H1 (cell line): ENCODE data around the gene ABI3BP. TPM values are rescaled to one million over a fixed set of nuclear protein-coding genes. Genes with fewer than 3 reads are reported as not detected.

Source experiments
- CTCF ChIA-PET: fragments of 300-600 bp; sonication (Branson Sonifier 250); formaldehyde crosslinking; loops from one replicate; lab custom pipeline; 2021; ENCODE audit not compliant: partially characterized antibody; lab: Charles Lee
- POLR2A ChIA-PET: fragments of 300-600 bp; sonication (Branson Sonifier 250); formaldehyde crosslinking; loops from one replicate; lab custom pipeline; 2021; ENCODE audit warnings: inconsistent platforms; ENCODE audit not compliant: partially characterized antibody; lab: Charles Lee
- DNase-seq, 2 experiments: peaks; one replicate each; pipeline versions ENCODE4 v3.0.0 to v3.0.0-alpha.2; 2010 to 2022; ENCODE audit warnings: low spot score in 2 of 2, low read depth in 1 of 2, mixed read lengths in 1 of 2
- FAIRE-seq: peaks from 2 replicates; lab custom pipeline; 2011; peaks lifted over from hg19 to GRCh38; lab: Jason Lieb, UNC
- H2AFZ ChIP-seq: 2 replicates; pipeline ENCODE4 v1.8.1; 2012; ENCODE audit warnings: low read length, inconsistent platforms
- H2AK5ac ChIP-seq: 2 replicates; pipeline ENCODE4 v1.6.1; 2013; ENCODE audit warnings: low read depth, low read length
- H2BK120ac ChIP-seq: replicated peaks from 2 replicates; pipeline ENCODE3; 2013; ENCODE audit warnings: low read depth, low read length, inconsistent platforms
- H2BK12ac ChIP-seq: 2 replicates; pipeline ENCODE4 v1.6.1; 2013; ENCODE audit warnings: low read depth, low read length
- H2BK15ac ChIP-seq: 2 replicates; pipeline ENCODE4 v1.6.1; 2013; ENCODE audit warnings: low read length
- H2BK20ac ChIP-seq: 2 replicates; pipeline ENCODE4 v1.6.1; 2013; ENCODE audit warnings: low read length
- H2BK5ac ChIP-seq: 2 replicates; pipeline ENCODE4 v1.6.1; 2013; ENCODE audit warnings: low read depth, low read length
- H3K14ac ChIP-seq: 2 replicates; pipeline ENCODE4 v1.6.1; 2013; ENCODE audit warnings: inconsistent platforms; ENCODE audit not compliant: insufficient read length
- H3K18ac ChIP-seq: 2 replicates; pipeline ENCODE4 v1.6.1; 2013; ENCODE audit warnings: low read length; ENCODE audit errors: extremely low read depth
- H3K23ac ChIP-seq: 2 replicates; pipeline ENCODE4 v1.6.1; 2013; ENCODE audit warnings: inconsistent platforms; ENCODE audit not compliant: insufficient read length
- H3K23me2 ChIP-seq: 2 replicates; pipeline ENCODE4 v1.6.1; 2013; ENCODE audit warnings: low read depth, low read length
- H3K27ac ChIP-seq: 2 replicates; pipeline ENCODE4 v1.6.1; 2011; ENCODE audit warnings: low read depth, low read length, inconsistent platforms
- H3K27me3 ChIP-seq, 4 experiments: replicated peaks in 1 of 4; 1 replicate in 1 of 4; 2 replicates in 3 of 4; pipeline versions ENCODE4 v1.6.1 to v1.8.1; 2011 to 2013; ENCODE audit warnings: low read length in 3 of 4, mild to moderate bottlenecking in 3 of 4, inconsistent platforms in 2 of 4, mixed read lengths in 2 of 4, moderate library complexity in 1 of 4; ENCODE audit not compliant: control insufficient read depth in 3 of 4, insufficient read depth in 3 of 4; ENCODE audit errors: extremely low read depth in 1 of 4
- H3K36me3 ChIP-seq, 4 experiments: 2 replicates each; pipeline versions ENCODE4 v1.6.1 to v1.8.1; 2011 to 2013; ENCODE audit warnings: mild to moderate bottlenecking in 4 of 4, low read length in 3 of 4, moderate library complexity in 2 of 4, control low read depth in 1 of 4, inconsistent platforms in 1 of 4; ENCODE audit not compliant: insufficient read depth in 4 of 4, control insufficient read depth in 2 of 4
- H3K4ac ChIP-seq: replicated peaks from 2 replicates; pipeline ENCODE3; 2013; ENCODE audit warnings: low read length, low read depth, mixed read lengths, inconsistent platforms; ENCODE audit not compliant: insufficient read length
- H3K4me1 ChIP-seq, 4 experiments: replicated peaks in 1 of 4; 1 replicate in 1 of 4; 2 replicates in 3 of 4; pipeline versions ENCODE4 v1.6.1 to v1.8.1; 2011 to 2013; ENCODE audit warnings: low read length in 3 of 4, inconsistent platforms in 2 of 4, mixed read lengths in 1 of 4; ENCODE audit not compliant: insufficient read depth in 4 of 4, control insufficient read depth in 3 of 4
- H3K4me2 ChIP-seq, 2 experiments: 2 replicates each; pipeline versions ENCODE4 v1.6.1 to v1.8.1; 2011 to 2013; ENCODE audit warnings: low read depth in 2 of 2, low read length in 2 of 2, control low read depth in 1 of 2, inconsistent platforms in 1 of 2, mild to moderate bottlenecking in 1 of 2; ENCODE audit not compliant: insufficient read depth in 1 of 2
- H3K4me3 ChIP-seq, 4 experiments: fragments of 200-600, 300-600 bp in 1 of 4; sonication (generic), shearing (Covaris generic), sonication (Bioruptor Twin) in 1 of 4; 2 replicates each; pipeline versions ENCODE4 v1.5.1 to v1.8.1; 2011 to 2016; ENCODE audit warnings: low read length in 4 of 4, low read depth in 3 of 4, control low read depth in 2 of 4, inconsistent platforms in 2 of 4, mild to moderate bottlenecking in 2 of 4, mixed read lengths in 1 of 4, moderate library complexity in 1 of 4; ENCODE audit not compliant: insufficient read depth in 2 of 4; ENCODE audit errors: extremely low read depth in 1 of 4
- H3K56ac ChIP-seq: replicated peaks from 2 replicates; pipeline ENCODE3; 2013; ENCODE audit warnings: low read depth, mild to moderate bottlenecking, mixed read lengths, low read length, inconsistent platforms; ENCODE audit not compliant: insufficient read length
- H3K79me1 ChIP-seq: 2 replicates; pipeline ENCODE4 v1.6.1; 2013; ENCODE audit warnings: low read depth, low read length, control low read depth
- H3K79me2 ChIP-seq, 2 experiments: 2 replicates each; pipeline versions ENCODE4 v1.6.1 to v1.8.1; 2012 to 2013; ENCODE audit warnings: low read length in 2 of 2, mild to moderate bottlenecking in 2 of 2, inconsistent platforms in 1 of 2; ENCODE audit not compliant: insufficient read depth in 2 of 2, control insufficient read depth in 1 of 2
- H3K9ac ChIP-seq, 4 experiments: replicated peaks in 1 of 4; 1 replicate in 1 of 4; 2 replicates in 3 of 4; pipeline versions ENCODE4 v1.6.1 to v1.8.1; 2011 to 2013; ENCODE audit warnings: low read depth in 3 of 4, low read length in 3 of 4, control low read depth in 2 of 4, mild to moderate bottlenecking in 2 of 4, moderate library complexity in 2 of 4, inconsistent platforms in 1 of 4; ENCODE audit errors: extremely low read depth in 1 of 4
- H3K9me3 ChIP-seq, 2 experiments: 2 replicates each; pipeline versions ENCODE4 v1.6.1 to v1.8.1; 2012 to 2013; ENCODE audit warnings: mild to moderate bottlenecking in 2 of 2, moderate library complexity in 2 of 2, control low read depth in 1 of 2, inconsistent platforms in 1 of 2, low read depth in 1 of 2, low read length in 1 of 2, mixed read lengths in 1 of 2; ENCODE audit not compliant: insufficient read depth in 2 of 2
- H4K20me1 ChIP-seq, 2 experiments: replicated peaks in 1 of 2; 2 replicates each; pipeline versions ENCODE3 to v1.8.1; 2011 to 2013; ENCODE audit warnings: inconsistent platforms in 2 of 2, low read length in 2 of 2, mild to moderate bottlenecking in 1 of 2; ENCODE audit not compliant: insufficient read depth in 2 of 2, control insufficient read depth in 1 of 2
- H4K5ac ChIP-seq: 2 replicates; pipeline ENCODE4 v1.6.1; 2013; ENCODE audit warnings: low read length, low read depth, mixed read lengths, inconsistent platforms; ENCODE audit not compliant: insufficient read length
- H4K8ac ChIP-seq: 2 replicates; pipeline ENCODE4 v1.8.0; 2013; ENCODE audit warnings: mild to moderate bottlenecking, moderate library complexity, low read length, inconsistent platforms; ENCODE audit not compliant: insufficient read depth; ENCODE audit errors: extremely low read depth
- H4K91ac ChIP-seq: replicated peaks from 2 replicates; pipeline ENCODE3; 2013; ENCODE audit warnings: low read length, mixed read lengths, inconsistent platforms; ENCODE audit not compliant: insufficient read length
- CEBPB ChIP-seq: IDR thresholded peaks from 2 replicates; pipeline ENCODE4 v1.6.1; 2012; ENCODE audit warnings: low read depth, low read length
- EGR1 ChIP-seq: IDR thresholded peaks from 2 replicates; pipeline ENCODE4 v1.6.1; 2011; ENCODE audit warnings: low read depth, low read length, borderline replicate concordance
- EZH2 ChIP-seq: fragments of 200-600 bp; sonication (generic); IDR thresholded peaks from 2 replicates; pipeline ENCODE4 v1.7.1; 2012; ENCODE audit warnings: low read depth, mild to moderate bottlenecking, moderate library complexity, low read length, inconsistent platforms; ENCODE audit not compliant: severe bottlenecking
- JUND ChIP-seq: IDR thresholded peaks from 2 replicates; pipeline ENCODE4 v1.6.1; 2011; ENCODE audit warnings: mild to moderate bottlenecking, improper control_type of control experiment, low read length
- KDM4A ChIP-seq: IDR thresholded peaks from one replicate; pipeline ENCODE4 v1.7.1; 2012; ENCODE audit warnings: low read depth, mild to moderate bottlenecking, moderate library complexity, low read length, inconsistent platforms; ENCODE audit not compliant: severe bottlenecking
- PHF8 ChIP-seq: fragments of 200-600 bp; sonication (generic); conservative IDR thresholded peaks from 2 replicates; pipeline ENCODE4 v1.7.1; 2012; ENCODE audit warnings: low read depth, mild to moderate bottlenecking, inconsistent platforms, low read length, moderate library complexity
- POU5F1 ChIP-seq: IDR thresholded peaks from 2 replicates; pipeline ENCODE4 v1.6.1; 2011; ENCODE audit warnings: low read depth, mild to moderate bottlenecking, low read length, moderate library complexity
- SRF ChIP-seq: IDR thresholded peaks from 2 replicates; pipeline ENCODE4 v1.6.1; 2011; ENCODE audit warnings: mild to moderate bottlenecking, low read depth, low read length, moderate library complexity
- TBP ChIP-seq: IDR thresholded peaks from 2 replicates; pipeline ENCODE4 v1.6.1; 2011; ENCODE audit warnings: low read depth, low read length, improper control_type of control experiment
- ZNF274 ChIP-seq: IDR thresholded peaks from 2 replicates; pipeline ENCODE4 v1.7.0; 2012; ENCODE audit warnings: low read length, borderline replicate concordance; ENCODE audit errors: extremely low read depth
- WGBS, 2 experiments: shearing (Covaris generic) in 1 of 2; methylation state at CpG; one replicate each; pipeline versions ENCODE4 v1.1.6 to v1.1.7; 2013 to 2015; ENCODE audit warnings: low lambda C conversion rate in 2 of 2, mixed read lengths in 2 of 2, inconsistent platforms in 1 of 2, low coverage in 1 of 2, missing lambda C conversion rate in 1 of 2; ENCODE audit not compliant: insufficient replicate concordance in 2 of 2, insufficient coverage in 1 of 2, insufficient read length in 1 of 2; ENCODE audit errors: extremely low coverage in 1 of 2, missing lambda C conversion rate in 1 of 2; 5-methylcytosine and 5-hydroxymethylcytosine counted together
- polyA plus RNA-seq, 7 experiments: library from polyadenylated mRNA; depleted of rRNA in 3 of 7; stranded (reverse) in 5 of 7; unstranded in 2 of 7; fragments of >200 nt in 5 of 7; fragments of 200-250 nt in 2 of 7; gene quantifications; 1 replicate in 5 of 7; 2 replicates in 1 of 7; 4 replicates in 1 of 7; pipeline versions ENCODE4 v1.2.1 to v1.2.3, GENCODE V29; 2011 to 2013; ENCODE audit warnings: missing spikeins in 2 of 7, mixed read lengths in 2 of 7
- total RNA-seq: library from RNA; stranded (reverse); fragmentation: NEBNext Ultra II Directional; extraction: Animal tissue kit (Norgen Biotek cat#: 25700); gene quantifications from 2 replicates; pipeline ENCODE4 v1.2.1, GENCODE V29; 2021
- TF ChIP-seq, protein P1 (sequence below), 3 experiments: IDR thresholded peaks; 1 replicate in 2 of 3; 2 replicates in 1 of 3; pipeline versions ENCODE4 v1.5.1 to v1.6.1; 2011; ENCODE audit warnings: low read length in 3 of 3, mild to moderate bottlenecking in 3 of 3, inconsistent platforms in 2 of 3, low read depth in 1 of 3, moderate library complexity in 1 of 3; ENCODE audit not compliant: insufficient read depth in 1 of 3; ENCODE audit errors: control extremely low read depth in 1 of 3

Gene ABI3BP
- total and polyA plus RNA-seq, 2 of the 8 experiments (the other 6 are each of a cell fraction or from before 2014, with no cell fraction given), result 0.08 to 0.32 TPM

DNA sequence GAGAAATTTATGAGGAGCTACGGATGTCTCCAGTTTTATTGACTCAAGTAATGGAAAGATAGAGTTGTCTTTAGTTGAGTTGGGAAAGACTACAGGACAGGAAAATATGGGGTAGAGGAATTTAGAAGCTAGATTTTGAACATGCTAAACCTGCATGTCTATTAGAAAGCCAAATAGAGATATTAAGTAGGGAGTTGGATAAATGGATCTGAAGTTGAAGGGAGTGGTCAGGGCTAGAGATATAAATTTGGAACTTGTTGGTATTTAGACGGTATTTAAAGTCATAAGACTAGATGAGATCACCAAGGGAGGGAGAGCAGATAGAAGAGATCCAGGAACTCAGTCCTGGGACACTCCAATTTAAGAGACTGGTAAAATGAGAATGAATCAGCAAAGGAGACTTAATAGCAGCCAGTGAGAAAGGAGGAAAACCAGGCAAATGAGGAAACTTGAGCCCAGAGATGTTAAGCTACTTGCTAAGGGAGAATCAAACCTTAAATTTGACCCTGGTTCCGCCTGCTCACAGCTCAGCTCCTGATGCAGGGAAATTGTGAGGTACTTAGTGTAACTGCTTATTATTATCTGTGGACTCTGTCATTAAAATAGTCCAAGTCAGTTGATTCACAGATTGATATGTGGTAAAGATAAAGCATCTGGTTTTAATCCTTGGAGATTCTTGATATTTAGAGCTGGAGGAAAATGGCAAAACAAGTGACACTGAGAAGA, 35.8 kb downstream of the ABI3BP start:
- Histone ChIP-seq H4K20me1 (no peaks in the 10 kb centered on the region), H3K23me2 (no peaks in the 10 kb centered on the region; the same call in 1 of the 2 replicates), H3K4ac (no peak overlapping the region), H3K9me3 (peaks cover 2 to 5% of the 10 kb centered on the region in 2 experiments; a peak in 1 of 4 replicates), H3K4me1 (no peaks in the 10 kb centered on the region), H2BK20ac (no peak overlapping the region), H4K5ac (no peak overlapping the region), H3K79me2 (no peaks in the 10 kb centered on the region), H3K27ac (no peak overlapping the region), H3K14ac (no peak overlapping the region), H2BK5ac (no peak overlapping the region), H4K8ac (no peak overlapping the region), H3K79me1 (no peaks in the 10 kb centered on the region), H3K27me3 (no peaks in the 10 kb centered on the region), H2AFZ (no peak overlapping the region), H3K4me2 (no peak overlapping the region), H3K36me3 (no peaks in the 10 kb centered on the region), H2BK120ac (no peak overlapping the region), H3K18ac (no peak overlapping the region), H3K9ac (no peak overlapping the region), H2AK5ac (no peak overlapping the region), H3K4me3 (no peak overlapping the region), H2BK12ac (no peak overlapping the region), H3K56ac (no peak overlapping the region), H2BK15ac (no peak overlapping the region), H3K23ac (no peak overlapping the region), H4K91ac (no peak overlapping the region)
- DNase-seq, result no peak
- POLR2A ChIA-PET, result no interaction called here
- CTCF ChIA-PET, result interaction anchor here (1.5 kb wide), 1 partner anchor 64 kb away, joined by 4 read pairs; no protein-coding TSS in a partner anchor
- no peak for FAIRE-seq
- TF ChIP-seq EGR1 (no peak), SRF (no peak), ZNF274 (no peak), CEBPB (no peak), POU5F1 (no peak), EZH2 (no peak), PHF8 (no peak), JUND (no peak), TBP (no peak), KDM4A (no peak)
- TF ChIP-seq, protein P1, sequence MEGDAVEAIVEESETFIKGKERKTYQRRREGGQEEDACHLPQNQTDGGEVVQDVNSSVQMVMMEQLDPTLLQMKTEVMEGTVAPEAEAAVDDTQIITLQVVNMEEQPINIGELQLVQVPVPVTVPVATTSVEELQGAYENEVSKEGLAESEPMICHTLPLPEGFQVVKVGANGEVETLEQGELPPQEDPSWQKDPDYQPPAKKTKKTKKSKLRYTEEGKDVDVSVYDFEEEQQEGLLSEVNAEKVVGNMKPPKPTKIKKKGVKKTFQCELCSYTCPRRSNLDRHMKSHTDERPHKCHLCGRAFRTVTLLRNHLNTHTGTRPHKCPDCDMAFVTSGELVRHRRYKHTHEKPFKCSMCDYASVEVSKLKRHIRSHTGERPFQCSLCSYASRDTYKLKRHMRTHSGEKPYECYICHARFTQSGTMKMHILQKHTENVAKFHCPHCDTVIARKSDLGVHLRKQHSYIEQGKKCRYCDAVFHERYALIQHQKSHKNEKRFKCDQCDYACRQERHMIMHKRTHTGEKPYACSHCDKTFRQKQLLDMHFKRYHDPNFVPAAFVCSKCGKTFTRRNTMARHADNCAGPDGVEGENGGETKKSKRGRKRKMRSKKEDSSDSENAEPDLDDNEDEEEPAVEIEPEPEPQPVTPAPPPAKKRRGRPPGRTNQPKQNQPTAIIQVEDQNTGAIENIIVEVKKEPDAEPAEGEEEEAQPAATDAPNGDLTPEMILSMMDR (IDR thresholded peaks at IDR 0.05; ENCODE audit: control extremely low read depth in 1 of 3, insufficient read depth in 1 of 3, low read depth in 1 of 3, low read length in 3 of 3), result no peak
- WGBS, 2 experiments, result 93% methylated on average over 3 of the region's 3 CpGs; no CpG with 5 or more reads in 1 of the 2 experiments
